ENCODE results near the gene DEFB132. TPM values are rescaled to one million over a fixed set of nuclear protein-coding genes. Genes with fewer than 3 reads are reported as not detected.

DEFB132 gene
- total and polyA plus RNA-seq, 12 donors, result 0.12 to 0.30 TPM; not detected in 10

Other genes starting within 250 kb of the DEFB132 start
- not detected for gene DEFB125, start 170.1 kb upstream of the DEFB132 start, total RNA-seq
- not detected for gene DEFB125, start 170.1 kb upstream of the DEFB132 start, polyA plus RNA-seq
- gene DEFB126, start 115.1 kb upstream of the DEFB132 start, total RNA-seq, result not detected
- gene DEFB126, start 115.1 kb upstream of the DEFB132 start, polyA plus RNA-seq, result not detected
- gene DEFB127, start 100.3 kb upstream of the DEFB132 start, total RNA-seq, result not detected
- gene DEFB127, start 100.3 kb upstream of the DEFB132 start, polyA plus RNA-seq, result not detected
- gene DEFB128, start 68.0 kb upstream of the DEFB132 start, total RNA-seq, result not detected
- gene DEFB128, start 68.0 kb upstream of the DEFB132 start, polyA plus RNA-seq, result not detected
- not detected for gene DEFB129, start 30.5 kb upstream of the DEFB132 start, total RNA-seq
- not detected for gene DEFB129, start 30.5 kb upstream of the DEFB132 start, polyA plus RNA-seq
- 1 to 10 TPM; 3.1 to 5.5 (median 4.5) TPM for gene C20orf96, start 33.0 kb downstream of the DEFB132 start, total RNA-seq
- gene C20orf96, start 33.0 kb downstream of the DEFB132 start, polyA plus RNA-seq, result 1 to 10 TPM; 3.5 to 4.1 TPM
- 10 to 100 TPM in 7 of 10 donors, 1 to 10 TPM in 3; 8.2 to 12.8 (median 10.7) TPM for gene ZCCHC3, start 39.8 kb downstream of the DEFB132 start, total RNA-seq
- 10 to 100 TPM in 1 of 2 donors, 1 to 10 TPM in 1; 7.7 to 10.8 TPM for gene ZCCHC3, start 39.8 kb downstream of the DEFB132 start, polyA plus RNA-seq
- 10 to 100 TPM in 6 of 10 donors, 1 to 10 TPM in 4; 7.2 to 16.5 (median 10.9) TPM for gene SOX12, start 67.8 kb downstream of the DEFB132 start, total RNA-seq
- gene SOX12, start 67.8 kb downstream of the DEFB132 start, polyA plus RNA-seq, result 1 to 10 TPM; 4.5 to 5.2 TPM
- gene NRSN2, start 89.4 kb downstream of the DEFB132 start, total RNA-seq, result 10 to 100 TPM; 12.1 to 32.3 (median 19.1) TPM
- gene NRSN2, start 89.4 kb downstream of the DEFB132 start, polyA plus RNA-seq, result 10 to 100 TPM; 31.1 to 53.9 TPM
- 1 to 10 TPM in 7 of 10 donors, under 1 TPM in 3; 0.33 to 4.3 (median 1.1) TPM for gene TRIB3, start 123.0 kb downstream of the DEFB132 start, total RNA-seq
- gene TRIB3, start 123.0 kb downstream of the DEFB132 start, polyA plus RNA-seq, result 10 to 100 TPM in 1 of 2 donors, 1 to 10 TPM in 1; 1.4 to 10.6 TPM
- 10 to 100 TPM; 32.0 to 74.2 (median 41.4) TPM for gene RBCK1, start 150.6 kb downstream of the DEFB132 start, total RNA-seq
- gene RBCK1, start 150.6 kb downstream of the DEFB132 start, polyA plus RNA-seq, result 10 to 100 TPM; 57.9 to 86.8 TPM
- 10 to 100 TPM; 20.3 to 28.2 (median 23.5) TPM for gene TBC1D20, start 204.8 kb downstream of the DEFB132 start, total RNA-seq
- 10 to 100 TPM; 12.9 to 16.7 TPM for gene TBC1D20, start 204.8 kb downstream of the DEFB132 start, polyA plus RNA-seq

Data from heart right ventricle (tissue), 12 donors.